Ovary (tissue), 3 donors: Measurements from ENCODE around the gene DENND1A.

ENCODE experiments used
- EP300 ChIP-seq: sonication (generic); formaldehyde crosslinking; IDR thresholded peaks from one replicate; pipeline ENCODE4 v1.6.1; 2017; ENCODE audit warnings: antibody characterized with exemption
- TF ChIP-seq, protein P1 (sequence below), 3 donors: fragments of 450-650 bp in 2 of 3; fragments of 200-600 bp in 1 of 3; IDR thresholded peaks; one replicate each; pipeline versions ENCODE4 v1.5.1 to v1.8.0; 2016 to 2022; ENCODE audit warnings: antibody characterized with exemption in 3 of 3, mild to moderate bottlenecking in 1 of 3
- donor health status: DM: no; HTN: no; CAD: no.

DNA sequence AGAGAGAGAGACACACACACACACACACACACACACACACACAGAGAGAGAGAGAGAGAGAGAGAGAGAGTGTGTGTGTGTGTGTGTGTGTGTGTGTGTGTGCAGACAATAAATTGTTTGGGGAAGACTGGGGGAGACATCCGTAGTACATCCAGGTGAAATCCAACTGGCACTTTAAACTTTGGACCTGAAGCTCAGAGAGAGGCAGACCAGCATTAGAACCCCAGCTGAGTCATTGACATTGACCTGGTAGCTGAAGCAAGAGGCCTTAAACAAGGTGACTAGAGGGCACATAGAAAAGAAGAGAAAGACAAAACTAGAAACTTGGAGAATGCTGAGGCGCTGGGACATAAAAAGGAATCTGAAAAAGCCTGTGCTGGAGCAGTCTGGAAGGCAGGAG lies 322.4 kb downstream of the DENND1A start:
- TF ChIP-seq, protein P1, sequence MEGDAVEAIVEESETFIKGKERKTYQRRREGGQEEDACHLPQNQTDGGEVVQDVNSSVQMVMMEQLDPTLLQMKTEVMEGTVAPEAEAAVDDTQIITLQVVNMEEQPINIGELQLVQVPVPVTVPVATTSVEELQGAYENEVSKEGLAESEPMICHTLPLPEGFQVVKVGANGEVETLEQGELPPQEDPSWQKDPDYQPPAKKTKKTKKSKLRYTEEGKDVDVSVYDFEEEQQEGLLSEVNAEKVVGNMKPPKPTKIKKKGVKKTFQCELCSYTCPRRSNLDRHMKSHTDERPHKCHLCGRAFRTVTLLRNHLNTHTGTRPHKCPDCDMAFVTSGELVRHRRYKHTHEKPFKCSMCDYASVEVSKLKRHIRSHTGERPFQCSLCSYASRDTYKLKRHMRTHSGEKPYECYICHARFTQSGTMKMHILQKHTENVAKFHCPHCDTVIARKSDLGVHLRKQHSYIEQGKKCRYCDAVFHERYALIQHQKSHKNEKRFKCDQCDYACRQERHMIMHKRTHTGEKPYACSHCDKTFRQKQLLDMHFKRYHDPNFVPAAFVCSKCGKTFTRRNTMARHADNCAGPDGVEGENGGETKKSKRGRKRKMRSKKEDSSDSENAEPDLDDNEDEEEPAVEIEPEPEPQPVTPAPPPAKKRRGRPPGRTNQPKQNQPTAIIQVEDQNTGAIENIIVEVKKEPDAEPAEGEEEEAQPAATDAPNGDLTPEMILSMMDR (IDR thresholded peaks at IDR 0.05) = no peak
- no peak for TF ChIP-seq EP300
